Mucosa of stomach (tissue), 1 donor: ENCODE results near the gene RPS2.
"Not testable (repeated sequence)": the region's sequence is repeated elsewhere in the genome, so short reads cannot be mapped to it uniquely, and the experiment has no call there.

ENCODE experiments used
- H3K27me3 ChIP-seq: one replicate; pipeline ENCODE4 v1.7.0; 2013; ENCODE audit warnings: mild to moderate bottlenecking, low read length; ENCODE audit not compliant: control insufficient read depth, insufficient read depth
- H3K36me3 ChIP-seq: one replicate; pipeline ENCODE4 v1.7.0; 2013; ENCODE audit warnings: low read length; ENCODE audit not compliant: control insufficient read depth, insufficient read depth
- H3K4me1 ChIP-seq: one replicate; pipeline ENCODE4 v1.7.0; 2013; ENCODE audit warnings: mild to moderate bottlenecking, low read length; ENCODE audit not compliant: control insufficient read depth, insufficient read depth
- H3K4me3 ChIP-seq: one replicate; pipeline ENCODE4 v1.7.0; 2013; ENCODE audit warnings: low read length
- H3K9ac ChIP-seq: one replicate; pipeline ENCODE4 v1.7.0; 2013; ENCODE audit warnings: mild to moderate bottlenecking, low read length, moderate library complexity
- H3K9me3 ChIP-seq: one replicate; pipeline ENCODE4 v1.7.0; 2013; ENCODE audit warnings: mild to moderate bottlenecking, low read length, moderate library complexity; ENCODE audit not compliant: control insufficient read depth
- donor health status: Pancreatic carcinoma.

Gene RPS2

GRCh38 chr16:1964506-1965395 lies at the start of gene RPS2:
Gene RPS2, minus strand, starts transcription at chr16:1964826. Its CDS starts 201 bp downstream, at chr16:1964625.
- no peaks in the 10 kb centered on the region for H3K9me3 ChIP-seq
- H3K4me3 ChIP-seq, result peak within 1 kb of the TSS; percentile 53
- no peaks in the 10 kb centered on the region for H3K27me3 ChIP-seq
- peak within 1 kb of the TSS; percentile 92 for H3K9ac ChIP-seq
- H3K36me3 ChIP-seq, result peaks cover 13% of the 10 kb centered on the region
- H3K4me1 ChIP-seq, result peaks cover 14% of the 10 kb centered on the region

GRCh38 chr16:2013527-2013926 lies 48.9 kb upstream of the RPS2 start:
- no peak overlapping the region for H3K4me3 ChIP-seq
- peaks cover 35% of the 10 kb centered on the region for H3K4me1 ChIP-seq
- H3K36me3 ChIP-seq, result no peaks in the 10 kb centered on the region
- no peaks in the 10 kb centered on the region for H3K27me3 ChIP-seq
- no peaks in the 10 kb centered on the region for H3K9me3 ChIP-seq
- H3K9ac ChIP-seq, result no peak overlapping the region

- not testable (repeated sequence) for H3K4me3 ChIP-seq, H3K27me3 ChIP-seq, H3K9me3 ChIP-seq, H3K36me3 ChIP-seq, H3K9ac ChIP-seq
- peaks cover 50% of the 10 kb centered on the region for H3K4me1 ChIP-seq
Measured at GRCh38 chr16:2011726-2012125, 47.1 kb upstream of the RPS2 start.

GRCh38 chr16:2009791-2010510 lies 45.3 kb upstream of the RPS2 start, which contains the start of gene ZNF598:
Gene ZNF598, minus strand, starts transcription at chr16:2009821.
- H3K27me3 ChIP-seq, result no peaks in the 10 kb centered on the region
- peaks cover 53% of the 10 kb centered on the region for H3K4me1 ChIP-seq
- no peaks in the 10 kb centered on the region for H3K9me3 ChIP-seq
- peak within 1 kb of the TSS; percentile 89 for H3K4me3 ChIP-seq
- H3K36me3 ChIP-seq, result no peaks in the 10 kb centered on the region
- peak within 1 kb of the TSS; percentile 97 for H3K9ac ChIP-seq

DNA sequence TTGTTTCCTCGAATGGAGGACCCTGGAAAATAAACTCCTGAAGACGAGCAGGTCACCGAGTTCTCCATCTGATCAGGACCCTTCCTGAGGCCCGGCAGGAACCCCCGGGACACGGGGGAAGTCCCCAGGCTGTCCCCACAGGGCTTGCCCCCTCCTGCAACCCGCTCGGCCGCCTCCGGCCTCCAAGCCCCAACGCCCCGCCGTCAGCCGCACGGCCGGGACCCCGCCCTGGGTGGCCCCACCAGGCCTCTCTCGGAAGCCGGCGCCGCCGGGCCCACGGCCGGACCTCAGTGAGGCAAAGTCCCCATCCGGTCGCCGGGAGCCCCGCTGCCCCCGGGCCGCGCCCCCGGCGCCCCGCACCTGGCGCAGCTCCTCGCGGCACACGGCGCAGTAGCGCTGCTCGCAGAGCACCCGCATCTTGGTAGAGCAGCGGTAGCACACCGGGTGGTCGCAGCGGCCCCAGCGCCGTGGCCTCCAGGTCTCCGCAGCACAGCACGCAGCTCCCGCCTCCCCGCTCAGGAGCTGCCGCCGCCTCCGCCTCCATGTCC lies 44.6 kb upstream of the RPS2 start:
- Histone ChIP-seq H3K4me3 (peak overlapping the region; percentile 89), H3K4me1 (peaks cover 56% of the 10 kb centered on the region), H3K9ac (peak overlapping the region; percentile 97), H3K27me3 (no peaks in the 10 kb centered on the region), H3K36me3 (no peaks in the 10 kb centered on the region), H3K9me3 (no peaks in the 10 kb centered on the region)

- Histone ChIP-seq H3K27me3 (no peaks in the 10 kb centered on the region), H3K4me3 (peak overlapping the region; percentile 89), H3K36me3 (no peaks in the 10 kb centered on the region), H3K9ac (peak overlapping the region; percentile 97), H3K4me1 (peaks cover 61% of the 10 kb centered on the region), H3K9me3 (no peaks in the 10 kb centered on the region)
Measured at GRCh38 chr16:2008631-2009163, 44.1 kb upstream of the RPS2 start.

DNA sequence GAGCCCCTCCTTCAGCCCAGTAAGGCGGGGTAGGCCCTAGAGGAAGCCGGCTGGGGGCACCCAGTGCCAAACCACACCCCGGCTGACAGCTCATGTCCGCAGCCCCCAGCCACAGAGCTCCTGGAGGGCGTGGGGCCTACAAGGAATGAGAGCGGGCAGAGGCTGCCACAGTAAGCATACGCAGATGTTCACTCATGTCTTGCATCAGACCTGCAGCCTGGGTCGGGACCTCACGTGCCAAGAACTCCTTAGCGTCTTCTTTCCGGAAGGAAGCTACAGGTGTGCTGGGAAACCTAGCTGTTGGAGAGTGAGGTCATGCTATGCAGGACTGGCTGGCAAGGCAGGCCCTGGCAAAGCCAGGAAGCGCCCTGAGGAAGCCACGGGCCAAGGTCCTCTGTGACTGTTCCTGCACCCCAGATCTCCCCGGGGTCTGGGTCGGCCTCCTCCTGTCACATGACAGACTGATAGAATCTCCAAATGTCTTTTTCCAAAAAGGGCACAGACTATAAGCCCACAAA lies 43.4 kb upstream of the RPS2 start:
- H3K27me3 ChIP-seq, result no peaks in the 10 kb centered on the region
- H3K4me1 ChIP-seq, result peaks cover 65% of the 10 kb centered on the region
- H3K36me3 ChIP-seq, result peaks cover 5% of the 10 kb centered on the region
- peak overlapping the region; percentile 97 for H3K9ac ChIP-seq
- no peaks in the 10 kb centered on the region for H3K9me3 ChIP-seq
- H3K4me3 ChIP-seq, result peak overlapping the region; percentile 89

GRCh38 chr16:2007081-2007836 lies 42.6 kb upstream of the RPS2 start:
- H3K27me3 ChIP-seq, result no peaks in the 10 kb centered on the region
- peaks cover 5% of the 10 kb centered on the region for H3K36me3 ChIP-seq
- H3K9me3 ChIP-seq, result no peaks in the 10 kb centered on the region
- H3K4me3 ChIP-seq, result no peak overlapping the region
- H3K9ac ChIP-seq, result peak overlapping the region; percentile 97
- H3K4me1 ChIP-seq, result peaks cover 65% of the 10 kb centered on the region

DNA sequence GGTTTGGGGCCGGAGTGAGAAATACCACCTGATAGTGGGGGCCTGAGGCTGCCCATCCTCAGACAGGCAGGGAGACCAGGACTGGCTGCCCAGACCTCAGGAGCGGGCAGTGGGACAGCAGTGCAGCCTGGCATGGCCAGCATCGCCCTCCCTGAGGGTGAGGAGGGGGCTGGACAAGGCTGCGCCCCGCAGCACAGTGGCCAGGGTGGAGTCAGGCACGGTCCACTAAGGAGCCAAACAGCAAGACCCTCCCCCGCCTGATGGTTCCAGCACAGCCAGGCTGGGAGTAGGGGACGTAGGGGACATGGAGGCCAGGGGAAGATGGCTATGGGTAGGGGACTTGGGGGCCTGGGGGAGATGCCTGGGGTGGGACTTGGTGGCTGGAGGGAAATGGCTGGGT lies 41.7 kb upstream of the RPS2 start:
- Histone ChIP-seq H3K4me3 (no peak overlapping the region), H3K9me3 (no peaks in the 10 kb centered on the region), H3K36me3 (peaks cover 5% of the 10 kb centered on the region), H3K9ac (no peak overlapping the region), H3K27me3 (no peaks in the 10 kb centered on the region), H3K4me1 (peaks cover 65% of the 10 kb centered on the region)

- Histone ChIP-seq H3K4me1 (peaks cover 64% of the 10 kb centered on the region), H3K27me3 (no peaks in the 10 kb centered on the region), H3K9me3 (no peaks in the 10 kb centered on the region), H3K4me3 (no peak overlapping the region), H3K9ac (no peak overlapping the region), H3K36me3 (peaks cover 5% of the 10 kb centered on the region)
Measured at GRCh38 chr16:2005646-2006045, 41.0 kb upstream of the RPS2 start.

DNA sequence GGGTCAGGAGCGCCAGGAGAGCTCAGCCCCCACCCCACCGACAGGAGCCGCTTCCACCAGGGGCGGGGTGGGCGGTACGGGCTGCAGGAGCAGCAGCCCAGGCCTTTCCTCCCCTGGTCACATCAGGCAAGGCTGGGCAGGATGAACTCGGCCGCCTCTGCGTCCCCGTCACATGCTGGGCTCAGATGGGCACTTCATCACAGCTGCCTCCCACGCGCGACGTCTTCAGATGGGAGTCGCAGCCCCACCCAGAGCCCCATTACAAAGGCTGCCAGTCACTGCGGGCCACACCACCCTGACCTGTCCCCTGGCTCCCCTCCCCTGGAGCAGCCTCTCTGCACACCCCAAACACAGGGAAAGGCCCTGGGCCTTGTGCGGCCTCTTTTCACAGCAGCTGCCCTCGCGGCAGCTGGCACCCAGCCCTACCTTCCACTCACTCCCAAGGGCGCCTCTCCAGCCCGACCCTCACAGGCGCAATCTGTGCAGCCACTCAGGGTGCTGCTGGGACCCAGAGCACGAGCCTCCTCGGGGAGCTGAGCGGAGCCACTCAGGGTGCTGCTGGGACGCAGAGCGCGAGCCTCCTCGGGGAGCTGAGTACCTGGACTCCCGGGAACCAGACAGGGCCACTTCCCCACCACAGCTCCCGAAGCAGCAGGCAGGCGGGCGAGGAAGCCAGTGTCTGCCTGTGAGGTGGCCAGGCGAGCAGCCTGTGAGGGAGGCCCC lies 40.3 kb upstream of the RPS2 start:
- peak overlapping the region; percentile 29 for H3K9ac ChIP-seq
- peaks cover 57% of the 10 kb centered on the region for H3K4me1 ChIP-seq
- H3K9me3 ChIP-seq, result no peaks in the 10 kb centered on the region
- peaks cover 5% of the 10 kb centered on the region for H3K36me3 ChIP-seq
- no peaks in the 10 kb centered on the region for H3K27me3 ChIP-seq
- no peak overlapping the region for H3K4me3 ChIP-seq
